ENCODE results near the gene RNASE1.
A peak's percentile ranks its signal among the peaks of the same experiment; 100 is the strongest.
"Not testable (repeated sequence)": the region's sequence is repeated elsewhere in the genome, so short reads cannot be mapped to it uniquely, and the experiment has no call there.

RNASE1 gene

GRCh38 chr14:20802341-20803084 lies at the start of gene RNASE1:
Gene RNASE1 (minus strand): TSS chr14:20802844. CDS start chr14:20802068, 776 bp downstream.
- Mint-ChIP-seq H3K4me3 (peak within 1 kb of the TSS; percentile 87), H3K36me3 (ENCODE audit: low read depth) (peaks cover 30% of the 10 kb centered on the region), H3K27me3 (no peaks in the 10 kb centered on the region), H3K27ac (peak within 1 kb of the TSS; percentile 93), H3K9me3 (no peaks in the 10 kb centered on the region), H3K4me1 (ENCODE audit: low read depth) (peaks cover 86% of the 10 kb centered on the region)
- intact Hi-C loops (cut with micrococcal nuclease), result loop anchor here (5.0 kb wide), 1 partner anchor 40 kb away; no protein-coding TSS in a partner anchor

GRCh38 chr14:20848955-20849570 lies 46.4 kb upstream of the RNASE1 start:
- H3K9me3 Mint-ChIP-seq, result no peaks in the 10 kb centered on the region
- H3K27me3 Mint-ChIP-seq, result no peaks in the 10 kb centered on the region
- peak overlapping the region; percentile 72 for H3K27ac Mint-ChIP-seq
- no peaks in the 10 kb centered on the region for H3K36me3 Mint-ChIP-seq (ENCODE audit: low read depth)
- no peak overlapping the region for H3K4me3 Mint-ChIP-seq
- peaks cover 35% of the 10 kb centered on the region for H3K4me1 Mint-ChIP-seq (ENCODE audit: low read depth)
- intact Hi-C loops (cut with micrococcal nuclease), result loop anchor here (5.0 kb wide), 1 partner anchor 67 kb away; the partner anchor contains the start of gene RNASE6

GRCh38 chr14:20848316-20848954 lies 45.8 kb upstream of the RNASE1 start:
- Mint-ChIP-seq H3K36me3 (ENCODE audit: low read depth) (no peaks in the 10 kb centered on the region), H3K27ac (peak overlapping the region; percentile 72), H3K9me3 (no peaks in the 10 kb centered on the region), H3K4me3 (no peak overlapping the region), H3K27me3 (no peaks in the 10 kb centered on the region), H3K4me1 (ENCODE audit: low read depth) (peaks cover 39% of the 10 kb centered on the region)
- intact Hi-C loops (cut with micrococcal nuclease), result loop anchor here (5.0 kb wide), 1 partner anchor 66 kb away; the partner anchor contains the start of gene RNASE6

GRCh38 chr14:20846560-20846959 lies 43.9 kb upstream of the RNASE1 start:
- H3K27me3 Mint-ChIP-seq, result no peaks in the 10 kb centered on the region
- no peak overlapping the region for H3K4me3 Mint-ChIP-seq
- H3K27ac Mint-ChIP-seq, result peak overlapping the region; percentile 82
- intact Hi-C loops (cut with micrococcal nuclease), result loop anchor here (5.0 kb wide), 1 partner anchor 64 kb away; the partner anchor contains the start of gene RNASE6
- peaks cover 45% of the 10 kb centered on the region for H3K4me1 Mint-ChIP-seq (ENCODE audit: low read depth)
- no peaks in the 10 kb centered on the region for H3K36me3 Mint-ChIP-seq (ENCODE audit: low read depth)
- no peaks in the 10 kb centered on the region for H3K9me3 Mint-ChIP-seq

- H3K4me1 Mint-ChIP-seq (ENCODE audit: low read depth), result peaks cover 38% of the 10 kb centered on the region
- no peaks in the 10 kb centered on the region for H3K27me3 Mint-ChIP-seq
- H3K36me3 Mint-ChIP-seq (ENCODE audit: low read depth), result no peaks in the 10 kb centered on the region
- intact Hi-C loops (cut with micrococcal nuclease), result loop anchor here (5.0 kb wide), 1 partner anchor 39 kb away; the partner anchor contains the start of gene RNASE1
- no peak overlapping the region for H3K27ac Mint-ChIP-seq
- H3K9me3 Mint-ChIP-seq, result no peaks in the 10 kb centered on the region
- H3K4me3 Mint-ChIP-seq, result no peak overlapping the region
These were observed 38.5 kb upstream of the RNASE1 start for GRCh38 chr14:20841096-20841495.

- Mint-ChIP-seq H3K27ac (no peak overlapping the region), H3K4me3 (no peak overlapping the region), H3K9me3 (no peaks in the 10 kb centered on the region), H3K36me3 (ENCODE audit: low read depth) (no peaks in the 10 kb centered on the region), H3K4me1 (ENCODE audit: low read depth) (peaks cover 44% of the 10 kb centered on the region), H3K27me3 (no peaks in the 10 kb centered on the region)
- intact Hi-C loops (cut with micrococcal nuclease), result no loop called here
These were observed 35.2 kb upstream of the RNASE1 start for GRCh38 chr14:20837831-20838230.

- Mint-ChIP-seq H3K4me3 (no peak overlapping the region), H3K36me3 (ENCODE audit: low read depth) (no peaks in the 10 kb centered on the region), H3K27ac (peak overlapping the region; percentile 74), H3K4me1 (ENCODE audit: low read depth) (peaks cover 35% of the 10 kb centered on the region), H3K9me3 (no peaks in the 10 kb centered on the region), H3K27me3 (no peaks in the 10 kb centered on the region)
- intact Hi-C loops (cut with micrococcal nuclease), result no loop called here
These were observed 34.2 kb upstream of the RNASE1 start for GRCh38 chr14:20836668-20837338.

- intact Hi-C loops (cut with micrococcal nuclease), result loop anchor here (1.0 kb wide), 1 partner anchor 16 kb away; no protein-coding TSS in a partner anchor
- Mint-ChIP-seq H3K27me3 (no peaks in the 10 kb centered on the region), H3K27ac (peak overlapping the region; percentile 74), H3K4me1 (ENCODE audit: low read depth) (peaks cover 27% of the 10 kb centered on the region), H3K36me3 (ENCODE audit: low read depth) (no peaks in the 10 kb centered on the region), H3K9me3 (no peaks in the 10 kb centered on the region), H3K4me3 (no peak overlapping the region)
These were observed 32.3 kb upstream of the RNASE1 start for GRCh38 chr14:20834899-20835298.

GRCh38 chr14:20830831-20831230 lies 28.2 kb upstream of the RNASE1 start:
- Mint-ChIP-seq H3K4me1 (ENCODE audit: low read depth) (peaks cover 30% of the 10 kb centered on the region), H3K4me3 (no peak overlapping the region), H3K27ac (no peak overlapping the region), H3K36me3 (ENCODE audit: low read depth) (peaks cover 16% of the 10 kb centered on the region), H3K9me3 (peaks cover 19% of the 10 kb centered on the region), H3K27me3 (no peaks in the 10 kb centered on the region)
- intact Hi-C loops (cut with micrococcal nuclease), result no loop called here

- H3K4me3 Mint-ChIP-seq; intact Hi-C loops (cut with micrococcal nuclease); H3K27me3 Mint-ChIP-seq: not testable (repeated sequence)
- Mint-ChIP-seq H3K9me3 (peaks cover 29% of the 10 kb centered on the region), H3K4me1 (ENCODE audit: low read depth) (peaks cover 40% of the 10 kb centered on the region), H3K36me3 (ENCODE audit: low read depth) (peaks cover 16% of the 10 kb centered on the region), H3K27ac (peak overlapping the region; percentile 91)
These were observed 25.5 kb upstream of the RNASE1 start for GRCh38 chr14:20828024-20828694.

GRCh38 chr14:20827326-20827725 lies 24.7 kb upstream of the RNASE1 start:
- peaks cover 29% of the 10 kb centered on the region for H3K9me3 Mint-ChIP-seq
- peaks cover 23% of the 10 kb centered on the region for H3K36me3 Mint-ChIP-seq (ENCODE audit: low read depth)
- intact Hi-C loops (cut with micrococcal nuclease), result no loop called here
- H3K4me3 Mint-ChIP-seq, result peak overlapping the region; percentile 47
- peaks cover 48% of the 10 kb centered on the region for H3K4me1 Mint-ChIP-seq (ENCODE audit: low read depth)
- H3K27ac Mint-ChIP-seq, result peak overlapping the region; percentile 91
- H3K27me3 Mint-ChIP-seq, result no peaks in the 10 kb centered on the region

GRCh38 chr14:20826666-20827065 lies 24.0 kb upstream of the RNASE1 start:
- H3K27ac Mint-ChIP-seq, result peak overlapping the region; percentile 91
- H3K4me3 Mint-ChIP-seq; intact Hi-C loops (cut with micrococcal nuclease); H3K27me3 Mint-ChIP-seq: not testable (repeated sequence)
- H3K4me1 Mint-ChIP-seq (ENCODE audit: low read depth), result peaks cover 55% of the 10 kb centered on the region
- H3K36me3 Mint-ChIP-seq (ENCODE audit: low read depth), result peaks cover 23% of the 10 kb centered on the region
- peaks cover 29% of the 10 kb centered on the region for H3K9me3 Mint-ChIP-seq

GRCh38 chr14:20823859-20824258 lies 21.2 kb upstream of the RNASE1 start:
- intact Hi-C loops (cut with micrococcal nuclease), result loop anchor here (5.0 kb wide), 1 partner anchor 42 kb away; the partner anchor contains the start of gene RNASE6
- H3K4me1 Mint-ChIP-seq (ENCODE audit: low read depth), result peaks cover 73% of the 10 kb centered on the region
- peaks cover 29% of the 10 kb centered on the region for H3K9me3 Mint-ChIP-seq
- no peak overlapping the region for H3K4me3 Mint-ChIP-seq
- H3K27me3 Mint-ChIP-seq, result no peaks in the 10 kb centered on the region
- peaks cover 23% of the 10 kb centered on the region for H3K36me3 Mint-ChIP-seq (ENCODE audit: low read depth)
- peak overlapping the region; percentile 91 for H3K27ac Mint-ChIP-seq

Data from dendritic cell treated with granulocyte-macrophage colony-stimulating factor and Interleukin-4, amounts not matched to agents 40 ng/mL and 50 ng/mL, for 4 days (primary cell).